Measurements from ENCODE around the gene HES5. TPM values are rescaled to one million over a fixed set of nuclear protein-coding genes. Genes with fewer than 3 reads are reported as not detected.

The HES5 gene
- total RNA-seq, 1 experiment from 2014 or later = 0.84 TPM

DNA sequence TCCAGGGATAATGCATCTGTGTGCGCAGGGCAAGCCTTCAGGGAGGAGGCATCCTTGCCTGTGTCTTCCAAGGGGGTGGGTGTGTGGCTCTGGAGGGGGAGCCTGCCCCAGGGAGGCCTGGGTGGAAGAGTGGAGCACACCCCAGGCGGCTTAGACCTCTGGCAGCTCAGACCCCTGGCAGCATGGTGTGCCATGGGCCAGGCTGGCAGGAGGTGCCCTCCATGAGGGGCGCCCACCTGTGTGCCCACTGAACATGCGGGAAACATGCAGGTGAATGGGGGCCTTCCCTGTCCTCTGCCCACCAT lies 2.6 kb downstream of the HES5 start:
- Histone ChIP-seq H3K9me2 (replicated peaks; ENCODE audit: low read length) (no peaks in the 10 kb centered on the region), H3K4me2 (ENCODE audit: low read length) (no peak overlapping the region), H3K79me2 (ENCODE audit: low read length) (peaks cover 35% of the 10 kb centered on the region), H2AFZ (ENCODE audit: low read length) (no peak overlapping the region), H3K4me3 (ENCODE audit: low read length) (no peak overlapping the region), H3K27me3 (ENCODE audit: low read length) (no peaks in the 10 kb centered on the region), H3K9ac (ENCODE audit: low read length) (no peak overlapping the region), H3K27ac (ENCODE audit: low read length) (no peak overlapping the region), H3F3A (ENCODE audit: low read length, unreplicated experiment) (no peaks in the 10 kb centered on the region), H3K9me3 (ENCODE audit: low read length) (no peaks in the 10 kb centered on the region), H4K20me1 (ENCODE audit: low read length) (peaks cover 33% of the 10 kb centered on the region), H3K36me3 (ENCODE audit: low read depth, low read length) (peaks cover 5% of the 10 kb centered on the region; the same call in 1 of the 2 replicates), H3K4me1 (ENCODE audit: insufficient read depth, low read length) (peaks cover 45% of the 10 kb centered on the region)
- no TSS peak for BruUV-seq (replicated peaks)
- ChIA-PET POLR2A (ENCODE audit: unreplicated experiment) (no interaction called here), CTCF (no interaction called here)
- DNase-seq = no peak
- TF ChIP-seq EZH2phosphoT487 (IDR thresholded peaks at IDR 0.05; ENCODE audit: borderline replicate concordance, low read length) (no peak), EZH2 (IDR thresholded peaks at IDR 0.05; ENCODE audit: low read length, unreplicated experiment) (no peak)
- TF ChIP-seq, protein P1, sequence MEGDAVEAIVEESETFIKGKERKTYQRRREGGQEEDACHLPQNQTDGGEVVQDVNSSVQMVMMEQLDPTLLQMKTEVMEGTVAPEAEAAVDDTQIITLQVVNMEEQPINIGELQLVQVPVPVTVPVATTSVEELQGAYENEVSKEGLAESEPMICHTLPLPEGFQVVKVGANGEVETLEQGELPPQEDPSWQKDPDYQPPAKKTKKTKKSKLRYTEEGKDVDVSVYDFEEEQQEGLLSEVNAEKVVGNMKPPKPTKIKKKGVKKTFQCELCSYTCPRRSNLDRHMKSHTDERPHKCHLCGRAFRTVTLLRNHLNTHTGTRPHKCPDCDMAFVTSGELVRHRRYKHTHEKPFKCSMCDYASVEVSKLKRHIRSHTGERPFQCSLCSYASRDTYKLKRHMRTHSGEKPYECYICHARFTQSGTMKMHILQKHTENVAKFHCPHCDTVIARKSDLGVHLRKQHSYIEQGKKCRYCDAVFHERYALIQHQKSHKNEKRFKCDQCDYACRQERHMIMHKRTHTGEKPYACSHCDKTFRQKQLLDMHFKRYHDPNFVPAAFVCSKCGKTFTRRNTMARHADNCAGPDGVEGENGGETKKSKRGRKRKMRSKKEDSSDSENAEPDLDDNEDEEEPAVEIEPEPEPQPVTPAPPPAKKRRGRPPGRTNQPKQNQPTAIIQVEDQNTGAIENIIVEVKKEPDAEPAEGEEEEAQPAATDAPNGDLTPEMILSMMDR (conservative IDR thresholded peaks at IDR 0.05; ENCODE audit: low read depth, low read length) = no peak
- ATAC-seq = no peak
- intact Hi-C loops (cut with micrococcal nuclease) = loop anchor here (2.0 kb wide), 1 partner anchor 77 kb away; no protein-coding TSS in a partner anchor

DNA sequence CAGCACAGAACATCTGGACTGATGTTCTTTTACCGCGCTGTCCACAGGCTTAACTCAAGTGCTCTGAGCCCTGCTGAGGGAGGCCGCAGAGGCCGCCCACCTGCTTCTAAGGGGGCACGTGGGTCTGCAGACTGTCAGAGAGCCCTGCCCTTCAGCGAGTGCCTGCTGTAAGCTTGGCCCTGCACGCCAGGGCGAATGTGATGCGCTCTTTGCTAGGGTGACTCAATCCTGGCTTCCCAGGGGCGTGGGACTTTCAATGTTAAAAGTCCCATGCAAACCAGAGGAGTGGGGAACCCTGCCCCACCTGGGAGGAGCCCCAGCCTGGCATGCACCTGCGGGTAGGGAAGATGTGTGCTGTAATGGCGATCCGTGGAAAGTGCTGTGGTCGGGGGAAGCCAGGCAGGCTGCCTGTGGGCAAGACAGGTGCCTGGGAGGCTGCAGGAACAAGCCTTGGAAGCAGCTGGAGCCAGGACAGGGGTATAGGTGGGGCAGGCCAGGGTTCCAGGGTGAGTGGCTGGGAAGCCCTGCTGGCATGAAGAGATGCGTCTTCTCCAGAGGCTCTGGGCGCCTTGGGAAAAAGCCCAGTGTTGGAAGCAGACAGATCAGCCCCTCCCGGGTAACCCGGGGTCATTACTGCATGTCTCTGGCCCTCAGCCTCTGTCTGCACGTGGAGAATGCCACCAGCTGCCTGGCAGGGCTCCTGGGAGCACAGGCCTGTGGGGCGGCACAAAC lies 3.1 kb downstream of the HES5 start:
- Histone ChIP-seq H3K9me3 (ENCODE audit: low read length) (no peaks in the 10 kb centered on the region), H2AFZ (ENCODE audit: low read length) (peak overlapping the region; percentile 32), H3K27me3 (ENCODE audit: low read length) (no peaks in the 10 kb centered on the region), H3K4me2 (ENCODE audit: low read length) (peak overlapping the region; percentile 89), H3K4me1 (ENCODE audit: insufficient read depth, low read length) (peaks cover 45% of the 10 kb centered on the region), H3K9ac (ENCODE audit: low read length) (peak overlapping the region; percentile 96), H3K4me3 (ENCODE audit: low read length) (peak overlapping the region; percentile 64), H3K36me3 (ENCODE audit: low read depth, low read length) (peaks cover 5% of the 10 kb centered on the region; the same call in 1 of the 2 replicates), H3K79me2 (ENCODE audit: low read length) (peaks cover 41% of the 10 kb centered on the region), H3F3A (ENCODE audit: low read length, unreplicated experiment) (no peaks in the 10 kb centered on the region), H4K20me1 (ENCODE audit: low read length) (peaks cover 39% of the 10 kb centered on the region), H3K27ac (ENCODE audit: low read length) (peak overlapping the region; percentile 43), H3K9me2 (replicated peaks; ENCODE audit: low read length) (no peaks in the 10 kb centered on the region)
- ChIA-PET POLR2A (ENCODE audit: unreplicated experiment) (interaction anchor here (0.6 to 1.0 kb wide), 4 partner anchors 8 to 295 kb away, joined by 3 to 11 read pairs (median 6); no protein-coding TSS in a partner anchor), CTCF (interaction anchor here (1.2 kb wide), 1 partner anchor 112 kb away, joined by 4 read pairs; no protein-coding TSS in a partner anchor)
- BruUV-seq (replicated peaks) = no TSS peak
- intact Hi-C loops (cut with micrococcal nuclease) = loop anchor here (1.0 to 2.0 kb wide), 2 partner anchors 20 to 76 kb away; no protein-coding TSS in a partner anchor
- DNase-seq (peak; percentile 80), ATAC-seq (peak; percentile 39)
- TF ChIP-seq, protein P1 (conservative IDR thresholded peaks at IDR 0.05; ENCODE audit: low read depth, low read length) = no peak
- TF ChIP-seq EZH2 (IDR thresholded peaks at IDR 0.05; ENCODE audit: low read length, unreplicated experiment) (no peak), EZH2phosphoT487 (IDR thresholded peaks at IDR 0.05; ENCODE audit: borderline replicate concordance, low read length) (no peak)
